ENCODE data around the gene CUEDC1.

CUEDC1 gene

GRCh38 chr17:57915544-57915943 is 39.7 kb downstream of the CUEDC1 start:
- no peak for DNase-seq

GRCh38 chr17:57914273-57915142 is 40.7 kb downstream of the CUEDC1 start:
- DNase-seq, result no peak

- no peak for DNase-seq
These were observed 41.5 kb downstream of the CUEDC1 start for GRCh38 chr17:57913575-57914272.

- DNase-seq, result no peak
These were observed 43.2 kb downstream of the CUEDC1 start for GRCh38 chr17:57911834-57912673.

GRCh38 chr17:57910462-57911420 is 44.5 kb downstream of the CUEDC1 start:
- no peak for DNase-seq

- no peak for DNase-seq
These were observed 45.7 kb downstream of the CUEDC1 start for GRCh38 chr17:57909551-57909950.

- no peak for DNase-seq
These were observed 46.9 kb downstream of the CUEDC1 start for GRCh38 chr17:57908278-57908677.

- DNase-seq, result peak in 1 of 4 experiments; percentile 29
These were observed 48.3 kb downstream of the CUEDC1 start for GRCh38 chr17:57906910-57907309.

GRCh38 chr17:57905875-57906455 is 49.2 kb downstream of the CUEDC1 start:
- peak in 2 of 4 experiments; percentile 31 to 35 for DNase-seq

GRCh38 chr17:57903961-57904360 is 51.3 kb downstream of the CUEDC1 start:
- no peak for DNase-seq

GRCh38 chr17:57902800-57903759 is 52.1 kb downstream of the CUEDC1 start:
- peak; percentile 87 to 95 (median 92) for DNase-seq

- peak; percentile 50 to 62 (median 56) for DNase-seq
These were observed 53.0 kb downstream of the CUEDC1 start for GRCh38 chr17:57902117-57902799.

- DNase-seq, result no peak
These were observed 54.0 kb downstream of the CUEDC1 start for GRCh38 chr17:57900991-57901743.

GRCh38 chr17:57899822-57900221 is 55.4 kb downstream of the CUEDC1 start:
- peak; percentile 78 to 89 (median 88) for DNase-seq

- peak; percentile 54 to 70 (median 65) for DNase-seq
These were observed 55.8 kb downstream of the CUEDC1 start for GRCh38 chr17:57899391-57899790.

GRCh38 chr17:57898487-57899311 is 56.5 kb downstream of the CUEDC1 start:
- no peak for DNase-seq

- no peak for DNase-seq
These were observed 59.7 kb downstream of the CUEDC1 start for GRCh38 chr17:57895382-57896060.
